Esophagus muscularis mucosa (tissue), 3 donors: Measurements from ENCODE around the gene UQCR10.

Experiments
- POLR2A ChIP-seq: fragments of 450-650 bp; IDR thresholded peaks from one replicate; pipeline ENCODE4 v1.6.1; 2017; ENCODE audit warnings: antibody characterized with exemption, moderate library complexity, mild to moderate bottlenecking, low read depth
- POLR2AphosphoS5 ChIP-seq, 2 donors: sonication (generic); formaldehyde crosslinking; IDR thresholded peaks; one replicate each; pipeline ENCODE4 v1.6.1; 2017; ENCODE audit warnings: antibody characterized with exemption in 2 of 2
- TF ChIP-seq, protein P1 (sequence below), 3 experiments: fragments of 200-600 bp in 2 of 3; fragments of 450-650 bp in 1 of 3; sonication (generic) in 2 of 3; IDR thresholded peaks; one replicate each; pipeline ENCODE4 v1.5.1; 2017 to 2019; ENCODE audit warnings: antibody characterized with exemption in 3 of 3, mild to moderate bottlenecking in 2 of 3, moderate library complexity in 1 of 3

DNA sequence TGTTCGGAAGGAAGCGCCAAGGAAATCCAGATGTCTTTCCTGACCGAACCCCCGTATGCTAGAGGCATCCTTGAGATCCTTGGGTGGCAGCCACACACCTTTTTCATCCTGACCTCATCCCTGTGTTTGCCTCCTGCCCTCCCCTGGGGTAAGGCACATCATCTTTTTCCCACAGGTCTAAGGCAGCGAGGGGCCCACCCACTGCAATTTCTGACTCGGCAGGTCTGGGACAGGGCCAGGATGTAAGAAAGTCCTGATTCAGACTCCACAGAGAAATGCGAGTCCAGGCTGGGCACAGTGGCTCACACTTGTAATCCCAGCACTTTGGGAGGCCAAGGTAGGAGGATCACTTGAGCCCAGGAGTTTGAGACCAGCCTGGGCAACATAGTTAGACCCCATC is 10.8 kb upstream of the UQCR10 start:
- TF ChIP-seq, protein P1, sequence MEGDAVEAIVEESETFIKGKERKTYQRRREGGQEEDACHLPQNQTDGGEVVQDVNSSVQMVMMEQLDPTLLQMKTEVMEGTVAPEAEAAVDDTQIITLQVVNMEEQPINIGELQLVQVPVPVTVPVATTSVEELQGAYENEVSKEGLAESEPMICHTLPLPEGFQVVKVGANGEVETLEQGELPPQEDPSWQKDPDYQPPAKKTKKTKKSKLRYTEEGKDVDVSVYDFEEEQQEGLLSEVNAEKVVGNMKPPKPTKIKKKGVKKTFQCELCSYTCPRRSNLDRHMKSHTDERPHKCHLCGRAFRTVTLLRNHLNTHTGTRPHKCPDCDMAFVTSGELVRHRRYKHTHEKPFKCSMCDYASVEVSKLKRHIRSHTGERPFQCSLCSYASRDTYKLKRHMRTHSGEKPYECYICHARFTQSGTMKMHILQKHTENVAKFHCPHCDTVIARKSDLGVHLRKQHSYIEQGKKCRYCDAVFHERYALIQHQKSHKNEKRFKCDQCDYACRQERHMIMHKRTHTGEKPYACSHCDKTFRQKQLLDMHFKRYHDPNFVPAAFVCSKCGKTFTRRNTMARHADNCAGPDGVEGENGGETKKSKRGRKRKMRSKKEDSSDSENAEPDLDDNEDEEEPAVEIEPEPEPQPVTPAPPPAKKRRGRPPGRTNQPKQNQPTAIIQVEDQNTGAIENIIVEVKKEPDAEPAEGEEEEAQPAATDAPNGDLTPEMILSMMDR (IDR thresholded peaks at IDR 0.05) = no peak
- TF ChIP-seq POLR2A = no peak
- no peak for TF ChIP-seq POLR2AphosphoS5 (IDR thresholded peaks at IDR 0.05)
